GM12875 (cell line): Measurements from ENCODE around the gene TSC2.
A peak's percentile ranks its signal among the peaks of the same experiment; 100 is the strongest.
"Not testable (repeated sequence)": the region's sequence is repeated elsewhere in the genome, so short reads cannot be mapped to it uniquely, and the experiment has no call there.

ENCODE experiments used
- H3K4me3 ChIP-seq: one replicate; pipeline ENCODE4 v1.5.1; 2011; ENCODE audit warnings: low read depth, low read length, control low read depth
- CTCF ChIP-seq: IDR thresholded peaks from 2 replicates; pipeline ENCODE4 v1.5.1; 2011; ENCODE audit warnings: low read depth, mild to moderate bottlenecking, control low read depth, inconsistent platforms, low read length, moderate library complexity, borderline replicate concordance; ENCODE audit not compliant: insufficient read depth

The TSC2 gene

GRCh38 chr16:2007081-2007836 is 40.5 kb upstream of the TSC2 start:
- no peak for TF ChIP-seq CTCF
- H3K4me3 ChIP-seq = peak overlapping the region; percentile 73

DNA sequence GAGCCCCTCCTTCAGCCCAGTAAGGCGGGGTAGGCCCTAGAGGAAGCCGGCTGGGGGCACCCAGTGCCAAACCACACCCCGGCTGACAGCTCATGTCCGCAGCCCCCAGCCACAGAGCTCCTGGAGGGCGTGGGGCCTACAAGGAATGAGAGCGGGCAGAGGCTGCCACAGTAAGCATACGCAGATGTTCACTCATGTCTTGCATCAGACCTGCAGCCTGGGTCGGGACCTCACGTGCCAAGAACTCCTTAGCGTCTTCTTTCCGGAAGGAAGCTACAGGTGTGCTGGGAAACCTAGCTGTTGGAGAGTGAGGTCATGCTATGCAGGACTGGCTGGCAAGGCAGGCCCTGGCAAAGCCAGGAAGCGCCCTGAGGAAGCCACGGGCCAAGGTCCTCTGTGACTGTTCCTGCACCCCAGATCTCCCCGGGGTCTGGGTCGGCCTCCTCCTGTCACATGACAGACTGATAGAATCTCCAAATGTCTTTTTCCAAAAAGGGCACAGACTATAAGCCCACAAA is 39.7 kb upstream of the TSC2 start:
- TF ChIP-seq CTCF = no peak
- peak overlapping the region; percentile 73 for H3K4me3 ChIP-seq

DNA sequence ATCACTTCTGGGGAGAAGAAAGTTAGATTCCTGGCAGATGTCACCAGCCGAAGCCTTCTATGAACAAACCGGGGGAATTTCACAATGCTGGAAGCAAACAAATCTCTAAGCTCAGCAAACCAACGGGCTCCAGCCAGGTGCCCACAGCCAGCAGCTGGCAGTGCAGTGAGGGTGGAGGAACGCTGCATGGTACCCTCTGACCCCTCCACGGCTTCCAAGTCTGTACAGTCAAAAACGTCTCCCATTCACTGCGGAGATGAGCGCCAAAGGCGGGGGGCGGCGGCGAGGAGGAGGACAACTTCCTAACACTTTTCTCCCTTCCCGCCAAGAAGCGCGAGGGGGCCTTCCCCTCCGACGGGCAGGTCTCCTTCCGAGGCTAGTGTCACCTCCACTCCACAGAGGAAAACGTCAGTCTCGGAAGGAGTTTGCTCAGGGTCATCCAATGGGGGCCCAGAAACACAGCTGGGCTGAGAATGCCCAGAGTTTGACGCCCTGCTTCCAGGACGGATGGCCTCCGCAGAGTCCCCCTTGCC is 39.1 kb upstream of the TSC2 start:
- TF ChIP-seq CTCF = no peak
- peak overlapping the region; percentile 73 for H3K4me3 ChIP-seq

GRCh38 chr16:2009164-2009711 is 38.5 kb upstream of the TSC2 start:
- no peak for TF ChIP-seq CTCF
- H3K4me3 ChIP-seq = peak overlapping the region; percentile 73

- TF ChIP-seq CTCF = no peak
- H3K4me3 ChIP-seq = peak within 1 kb of the TSS; percentile 73
Observed at GRCh38 chr16:2009791-2010510, 37.8 kb upstream of the TSC2 start, which contains the start of gene ZNF598. Gene ZNF598 (minus strand): TSS chr16:2009821.

GRCh38 chr16:2011726-2012125 is 36.1 kb upstream of the TSC2 start:
- H3K4me3 ChIP-seq = not testable (repeated sequence)

GRCh38 chr16:2013527-2013926 is 34.3 kb upstream of the TSC2 start:
- no peak overlapping the region for H3K4me3 ChIP-seq
- TF ChIP-seq CTCF = no peak
